Suprapubic skin (tissue), 3 donors: ENCODE results near the gene CACNA1E.

ENCODE experiments used
- EP300 ChIP-seq: sonication (generic); formaldehyde crosslinking; IDR thresholded peaks from one replicate; pipeline ENCODE4 v1.6.1; 2017; ENCODE audit warnings: antibody characterized with exemption
- POLR2A ChIP-seq, 2 donors: fragments of 450-650 bp; IDR thresholded peaks; one replicate each; pipeline ENCODE4 v1.6.1; 2017; ENCODE audit warnings: antibody characterized with exemption in 2 of 2, mild to moderate bottlenecking in 2 of 2, moderate library complexity in 2 of 2
- TF ChIP-seq, protein P1 (sequence below), 2 donors: fragments of 200-600 bp in 1 of 2; fragments of 450-650 bp in 1 of 2; sonication (generic) in 1 of 2; IDR thresholded peaks; one replicate each; pipeline ENCODE4 v1.5.1; 2016 to 2019; ENCODE audit warnings: antibody characterized with exemption in 2 of 2, mild to moderate bottlenecking in 1 of 2, moderate library complexity in 1 of 2

DNA sequence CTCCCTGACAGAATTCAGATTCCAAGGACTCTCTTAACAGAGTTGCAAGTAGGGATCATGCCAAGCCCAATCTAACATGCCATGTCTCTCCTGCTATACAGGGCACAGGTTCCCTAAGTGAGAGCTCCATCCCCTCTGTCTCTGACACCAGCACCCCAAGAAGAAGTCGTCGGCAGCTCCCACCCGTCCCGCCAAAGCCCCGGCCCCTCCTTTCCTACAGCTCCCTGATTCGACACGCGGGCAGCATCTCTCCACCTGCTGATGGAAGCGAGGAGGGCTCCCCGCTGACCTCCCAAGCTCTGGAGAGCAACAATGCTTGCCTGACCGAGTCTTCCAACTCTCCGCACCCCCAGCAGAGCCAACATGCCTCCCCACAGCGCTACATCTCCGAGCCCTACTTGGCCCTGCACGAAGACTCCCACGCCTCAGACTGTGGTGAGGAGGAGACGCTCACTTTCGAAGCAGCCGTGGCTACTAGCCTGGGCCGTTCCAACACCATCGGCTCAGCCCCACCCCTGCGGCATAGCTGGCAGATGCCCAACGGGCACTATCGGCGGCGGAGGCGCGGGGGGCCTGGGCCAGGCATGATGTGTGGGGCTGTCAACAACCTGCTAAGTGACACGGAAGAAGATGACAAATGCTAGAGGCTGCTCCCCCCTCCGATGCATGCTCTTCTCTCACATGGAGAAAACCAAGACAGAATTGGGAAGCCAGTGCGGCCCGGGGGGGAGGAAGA is 315.0 kb downstream of the CACNA1E start:
- TF ChIP-seq POLR2A (IDR thresholded peaks at IDR 0.05) = no peak
- TF ChIP-seq, protein P1, sequence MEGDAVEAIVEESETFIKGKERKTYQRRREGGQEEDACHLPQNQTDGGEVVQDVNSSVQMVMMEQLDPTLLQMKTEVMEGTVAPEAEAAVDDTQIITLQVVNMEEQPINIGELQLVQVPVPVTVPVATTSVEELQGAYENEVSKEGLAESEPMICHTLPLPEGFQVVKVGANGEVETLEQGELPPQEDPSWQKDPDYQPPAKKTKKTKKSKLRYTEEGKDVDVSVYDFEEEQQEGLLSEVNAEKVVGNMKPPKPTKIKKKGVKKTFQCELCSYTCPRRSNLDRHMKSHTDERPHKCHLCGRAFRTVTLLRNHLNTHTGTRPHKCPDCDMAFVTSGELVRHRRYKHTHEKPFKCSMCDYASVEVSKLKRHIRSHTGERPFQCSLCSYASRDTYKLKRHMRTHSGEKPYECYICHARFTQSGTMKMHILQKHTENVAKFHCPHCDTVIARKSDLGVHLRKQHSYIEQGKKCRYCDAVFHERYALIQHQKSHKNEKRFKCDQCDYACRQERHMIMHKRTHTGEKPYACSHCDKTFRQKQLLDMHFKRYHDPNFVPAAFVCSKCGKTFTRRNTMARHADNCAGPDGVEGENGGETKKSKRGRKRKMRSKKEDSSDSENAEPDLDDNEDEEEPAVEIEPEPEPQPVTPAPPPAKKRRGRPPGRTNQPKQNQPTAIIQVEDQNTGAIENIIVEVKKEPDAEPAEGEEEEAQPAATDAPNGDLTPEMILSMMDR (IDR thresholded peaks at IDR 0.05) = no peak
- no peak for TF ChIP-seq EP300
